A673 (cell line): ENCODE data around the gene PSMB2. TPM values are rescaled to one million over a fixed set of nuclear protein-coding genes. Genes with fewer than 3 reads are reported as not detected.

Experiments
- BruUV-seq: library from RNA; stranded (reverse); fragments of 400-500 nt; replicated peaks from 2 replicates; lab custom pipeline; 2021; lab: Mats Ljungman, UMichigan
- CTCF ChIA-PET: fragments of 300-600 bp; sonication (Branson Sonifier 250); formaldehyde crosslinking; loops from one replicate; lab custom pipeline; 2022; ENCODE audit warnings: antibody characterized with exemption; lab: Charles Lee
- POLR2A ChIA-PET: fragments of 300-600 bp; sonication (Branson Sonifier 250); formaldehyde crosslinking; loops from one replicate; lab custom pipeline; 2022; ENCODE audit warnings: antibody characterized with exemption; ENCODE audit not compliant: low non-redundant PET; lab: Charles Lee
- DNase-seq: peaks from one replicate; pipeline ENCODE4 v3.0.0-alpha.2; 2015; ENCODE audit warnings: low spot score
- H3K27ac ChIP-seq: fragments of 200-600 bp; sonication (generic); 2 replicates; pipeline ENCODE4 v1.5.1; 2016; ENCODE audit warnings: mixed run types, low read depth, mild to moderate bottlenecking, mixed read lengths, antibody characterized with exemption, low read length; ENCODE audit not compliant: poor library complexity, severe bottlenecking
- H3K27me3 ChIP-seq: fragments of 200-600 bp; sonication (generic); replicated peaks from 2 replicates; pipeline ENCODE4 v1.6.1; 2017; ENCODE audit warnings: mixed run types, low read depth, mild to moderate bottlenecking, mixed read lengths, antibody characterized with exemption, low read length; ENCODE audit not compliant: insufficient read depth, poor library complexity
- H3K36me3 ChIP-seq: fragments of 200-600 bp; sonication (generic); 2 replicates; pipeline ENCODE4 v1.6.1; 2016; ENCODE audit warnings: mixed run types, mild to moderate bottlenecking, mixed read lengths, antibody characterized with exemption, low read length; ENCODE audit not compliant: insufficient read depth, poor library complexity, severe bottlenecking
- H3K4me1 ChIP-seq: fragments of 200-600 bp; sonication (generic); 2 replicates; pipeline ENCODE4 v1.6.1; 2017; ENCODE audit warnings: mixed run types, mild to moderate bottlenecking, mixed read lengths, antibody characterized with exemption, low read length; ENCODE audit not compliant: insufficient read depth, poor library complexity, severe bottlenecking
- H3K4me3 ChIP-seq: fragments of 200-600 bp; sonication (generic); 2 replicates; pipeline ENCODE4 v1.5.1; 2016; ENCODE audit warnings: low read depth, mixed run types, mild to moderate bottlenecking, mixed read lengths, low read length; ENCODE audit not compliant: poor library complexity, severe bottlenecking
- H3K9me3 ChIP-seq: fragments of 200-600 bp; sonication (generic); 2 replicates; pipeline ENCODE4 v1.6.1; 2016; ENCODE audit warnings: mixed run types, low read depth, mild to moderate bottlenecking, mixed read lengths, antibody characterized with exemption, low read length; ENCODE audit not compliant: poor library complexity, severe bottlenecking
- CTCF ChIP-seq: fragments of 300-800, 200-600 bp; sonication (generic); conservative IDR thresholded peaks from 2 replicates; pipeline ENCODE4 v1.5.1; 2017; ENCODE audit warnings: low read depth, mild to moderate bottlenecking, antibody characterized with exemption, low read length, moderate library complexity, mixed read lengths
- EZH2 ChIP-seq: fragments of 200-600 bp; sonication (generic); IDR thresholded peaks from 2 replicates; pipeline ENCODE4 v1.6.1; 2017; ENCODE audit warnings: borderline replicate concordance, low read depth, mild to moderate bottlenecking, mixed read lengths, antibody characterized with exemption, low read length; ENCODE audit not compliant: poor library complexity, severe bottlenecking
- intact Hi-C: fragments of 100-400 bp; cut with micrococcal nuclease; formaldehyde crosslinking; loops from one replicate; pipeline ENCODE4 v1.10.0; 2022; ENCODE audit not compliant: unreplicated experiment
- total RNA-seq: library from RNA; stranded (reverse); gene quantifications from 2 replicates; pipeline ENCODE4 v1.2.3, GENCODE V29; 2021

PSMB2 gene
- total RNA-seq, 1 experiment from 2014 or later, result 169 TPM

- no peak overlapping the region for H3K27ac ChIP-seq
- ChIA-PET CTCF (no interaction called here), POLR2A (interaction anchor here (0.7 kb wide), 1 partner anchor 213 kb away, joined by 3 read pairs; no protein-coding TSS in a partner anchor)
- peaks cover 14% of the 10 kb centered on the region for H3K4me1 ChIP-seq
- TF ChIP-seq EZH2 (no peak), CTCF (no peak)
- H3K36me3 ChIP-seq, result peaks cover 22% of the 10 kb centered on the region
- no peaks in the 10 kb centered on the region for H3K27me3 ChIP-seq
- no peak for DNase-seq
- intact Hi-C loops, result loop anchor here (5.0 kb wide), 1 partner anchor 364 kb away; the partner anchor contains the start of gene SFPQ
- no TSS peak for BruUV-seq
- no peaks in the 10 kb centered on the region for H3K9me3 ChIP-seq
- peak overlapping the region; percentile 94 for H3K4me3 ChIP-seq
These were observed 85.5 kb downstream of the PSMB2 start for GRCh38 chr1:35555601-35556477.

DNA sequence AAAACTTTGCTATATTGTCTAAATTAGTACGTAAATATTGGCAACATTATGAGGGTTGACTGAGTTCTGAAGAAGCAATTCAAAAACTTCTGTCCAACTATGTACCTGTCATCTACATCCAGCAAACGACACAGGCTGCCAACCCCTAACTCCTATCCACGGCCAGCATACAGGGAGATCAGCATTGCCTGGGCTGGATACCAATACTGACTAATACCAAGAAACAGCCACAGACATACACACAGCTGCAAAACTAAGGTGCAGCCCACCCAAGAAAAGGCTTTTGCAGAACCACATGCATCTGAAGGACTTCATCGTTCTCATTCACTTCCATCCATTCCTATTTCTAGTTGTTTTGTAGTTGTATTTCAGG is 86.1 kb downstream of the PSMB2 start:
- Histone ChIP-seq H3K27ac (no peak overlapping the region), H3K27me3 (no peaks in the 10 kb centered on the region), H3K4me3 (peak overlapping the region; percentile 8), H3K4me1 (peaks cover 14% of the 10 kb centered on the region), H3K36me3 (peaks cover 25% of the 10 kb centered on the region), H3K9me3 (no peaks in the 10 kb centered on the region)
- ChIA-PET CTCF (no interaction called here), POLR2A (no interaction called here)
- BruUV-seq, result no TSS peak
- no peak for TF ChIP-seq EZH2
- no peak for TF ChIP-seq CTCF
- intact Hi-C loops, result loop anchor here (5.0 kb wide), 1 partner anchor 363 kb away; the partner anchor contains the start of gene SFPQ
- DNase-seq, result no peak

DNA sequence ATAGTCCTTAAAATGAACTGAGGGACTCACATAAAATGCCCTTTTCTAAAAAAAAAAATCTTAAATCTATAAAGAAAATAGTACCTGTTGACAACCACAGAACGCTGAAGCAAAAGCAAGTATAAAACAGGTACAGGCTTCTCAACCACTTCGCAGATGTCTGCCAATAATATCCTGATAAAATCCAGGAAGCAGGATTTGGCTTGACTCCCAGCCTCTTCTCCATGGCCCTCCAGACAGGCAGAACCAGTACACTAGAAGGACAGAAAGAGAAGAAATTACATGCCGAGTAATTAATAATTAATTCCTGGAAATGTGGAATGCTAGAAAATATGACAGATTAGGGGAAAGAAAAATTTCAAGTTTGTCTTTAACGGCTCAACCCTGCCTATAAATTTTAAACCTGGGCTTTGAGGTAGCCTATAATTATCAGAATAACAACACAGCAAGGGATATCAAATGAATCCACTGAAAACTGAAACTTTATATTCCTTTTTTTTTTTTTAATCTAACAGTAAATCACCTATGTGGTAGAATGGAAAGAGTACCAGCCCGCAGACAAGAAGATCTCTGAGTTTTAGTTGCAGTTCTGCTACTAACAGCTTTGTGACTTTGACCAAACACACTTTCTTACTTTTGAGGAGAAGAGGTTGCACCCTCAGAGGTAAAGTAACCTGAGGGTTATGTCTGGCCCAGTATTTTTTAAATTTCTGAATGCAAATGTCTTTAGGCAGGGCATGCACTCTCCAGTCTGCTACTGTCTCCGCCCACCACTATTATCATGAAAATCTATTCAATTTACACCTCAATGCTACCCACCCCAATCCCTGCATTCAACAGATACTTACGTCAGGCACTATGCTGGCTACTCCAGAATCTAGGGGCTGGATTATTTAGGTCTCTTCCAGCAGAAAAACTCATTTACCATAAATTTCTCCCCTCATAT is 86.8 kb downstream of the PSMB2 start:
- Histone ChIP-seq H3K9me3 (no peaks in the 10 kb centered on the region), H3K36me3 (peaks cover 31% of the 10 kb centered on the region), H3K4me1 (peaks cover 14% of the 10 kb centered on the region), H3K27ac (no peak overlapping the region), H3K27me3 (no peaks in the 10 kb centered on the region), H3K4me3 (no peak overlapping the region)
- TF ChIP-seq CTCF, result no peak
- no peak for TF ChIP-seq EZH2
- CTCF ChIA-PET, result no interaction called here
- no peak for DNase-seq
- POLR2A ChIA-PET, result no interaction called here
- BruUV-seq, result no TSS peak
- intact Hi-C loops, result loop anchor here (5.0 kb wide), 1 partner anchor 362 kb away; the partner anchor contains the start of gene SFPQ
